A673 (cell line): Measurements from ENCODE around the gene TTC22. TPM values are rescaled to one million over a fixed set of nuclear protein-coding genes. Genes with fewer than 3 reads are reported as not detected.

Experiments used
- BruUV-seq: library from RNA; stranded (reverse); fragments of 400-500 nt; replicated peaks from 2 replicates; lab custom pipeline; 2021; lab: Mats Ljungman, UMichigan
- CTCF ChIA-PET: fragments of 300-600 bp; sonication (Branson Sonifier 250); formaldehyde crosslinking; loops from one replicate; lab custom pipeline; 2022; ENCODE audit warnings: antibody characterized with exemption; lab: Charles Lee
- POLR2A ChIA-PET: fragments of 300-600 bp; sonication (Branson Sonifier 250); formaldehyde crosslinking; loops from one replicate; lab custom pipeline; 2022; ENCODE audit warnings: antibody characterized with exemption; ENCODE audit not compliant: low non-redundant PET; lab: Charles Lee
- DNase-seq: peaks from one replicate; pipeline ENCODE4 v3.0.0-alpha.2; 2015; ENCODE audit warnings: low spot score
- H3K27ac ChIP-seq: fragments of 200-600 bp; sonication (generic); 2 replicates; pipeline ENCODE4 v1.5.1; 2016; ENCODE audit warnings: mixed run types, low read depth, mild to moderate bottlenecking, mixed read lengths, antibody characterized with exemption, low read length; ENCODE audit not compliant: poor library complexity, severe bottlenecking
- H3K27me3 ChIP-seq: fragments of 200-600 bp; sonication (generic); replicated peaks from 2 replicates; pipeline ENCODE4 v1.6.1; 2017; ENCODE audit warnings: mixed run types, low read depth, mild to moderate bottlenecking, mixed read lengths, antibody characterized with exemption, low read length; ENCODE audit not compliant: insufficient read depth, poor library complexity
- H3K36me3 ChIP-seq: fragments of 200-600 bp; sonication (generic); 2 replicates; pipeline ENCODE4 v1.6.1; 2016; ENCODE audit warnings: mixed run types, mild to moderate bottlenecking, mixed read lengths, antibody characterized with exemption, low read length; ENCODE audit not compliant: insufficient read depth, poor library complexity, severe bottlenecking
- H3K4me1 ChIP-seq: fragments of 200-600 bp; sonication (generic); 2 replicates; pipeline ENCODE4 v1.6.1; 2017; ENCODE audit warnings: mixed run types, mild to moderate bottlenecking, mixed read lengths, antibody characterized with exemption, low read length; ENCODE audit not compliant: insufficient read depth, poor library complexity, severe bottlenecking
- H3K4me3 ChIP-seq: fragments of 200-600 bp; sonication (generic); 2 replicates; pipeline ENCODE4 v1.5.1; 2016; ENCODE audit warnings: low read depth, mixed run types, mild to moderate bottlenecking, mixed read lengths, low read length; ENCODE audit not compliant: poor library complexity, severe bottlenecking
- H3K9me3 ChIP-seq: fragments of 200-600 bp; sonication (generic); 2 replicates; pipeline ENCODE4 v1.6.1; 2016; ENCODE audit warnings: mixed run types, low read depth, mild to moderate bottlenecking, mixed read lengths, antibody characterized with exemption, low read length; ENCODE audit not compliant: poor library complexity, severe bottlenecking
- CTCF ChIP-seq: fragments of 300-800, 200-600 bp; sonication (generic); conservative IDR thresholded peaks from 2 replicates; pipeline ENCODE4 v1.5.1; 2017; ENCODE audit warnings: low read depth, mild to moderate bottlenecking, antibody characterized with exemption, low read length, moderate library complexity, mixed read lengths
- EZH2 ChIP-seq: fragments of 200-600 bp; sonication (generic); IDR thresholded peaks from 2 replicates; pipeline ENCODE4 v1.6.1; 2017; ENCODE audit warnings: borderline replicate concordance, low read depth, mild to moderate bottlenecking, mixed read lengths, antibody characterized with exemption, low read length; ENCODE audit not compliant: poor library complexity, severe bottlenecking
- intact Hi-C: fragments of 100-400 bp; cut with micrococcal nuclease; formaldehyde crosslinking; loops from one replicate; pipeline ENCODE4 v1.10.0; 2022; ENCODE audit not compliant: unreplicated experiment
- total RNA-seq: library from RNA; stranded (reverse); gene quantifications from 2 replicates; pipeline ENCODE4 v1.2.3, GENCODE V29; 2021

TTC22 gene
- total RNA-seq, 1 experiment from 2014 or later, result not detected

GRCh38 chr1:54811066-54811465 lies 9.9 kb upstream of the TTC22 start:
- H3K36me3 ChIP-seq, result no peaks in the 10 kb centered on the region
- TF ChIP-seq CTCF (no peak), EZH2 (no peak)
- H3K27ac ChIP-seq, result no peak overlapping the region
- intact Hi-C loops, result no loop called here
- H3K9me3 ChIP-seq, result no peaks in the 10 kb centered on the region
- DNase-seq, result no peak
- ChIA-PET POLR2A (no interaction called here), CTCF (no interaction called here)
- H3K4me3 ChIP-seq, result no peak overlapping the region
- H3K4me1 ChIP-seq, result peaks cover 9% of the 10 kb centered on the region
- no peaks in the 10 kb centered on the region for H3K27me3 ChIP-seq
- BruUV-seq, result no TSS peak

- no peaks in the 10 kb centered on the region for H3K36me3 ChIP-seq
- TF ChIP-seq CTCF, result peak; percentile 85
- no peak for TF ChIP-seq EZH2
- H3K9me3 ChIP-seq, result no peaks in the 10 kb centered on the region
- POLR2A ChIA-PET, result no interaction called here
- H3K27ac ChIP-seq, result no peak overlapping the region
- H3K4me3 ChIP-seq, result no peak overlapping the region
- no peaks in the 10 kb centered on the region for H3K27me3 ChIP-seq
- peak; percentile 70 for DNase-seq
- H3K4me1 ChIP-seq, result peaks cover 9% of the 10 kb centered on the region
- intact Hi-C loops, result loop anchor here (1.0 kb wide), 1 partner anchor 138 kb away; no protein-coding TSS in a partner anchor
- no TSS peak for BruUV-seq
- CTCF ChIA-PET, result interaction anchor here (1.0 kb wide), 1 partner anchor 1538 kb away, joined by 3 read pairs; no protein-coding TSS in a partner anchor
These were observed 9.2 kb upstream of the TTC22 start for GRCh38 chr1:54810153-54810942.

GRCh38 chr1:54809496-54810074 lies 8.5 kb upstream of the TTC22 start:
- intact Hi-C loops, result loop anchor here (1.0 kb wide), 1 partner anchor 137 kb away; no protein-coding TSS in a partner anchor
- CTCF ChIA-PET, result interaction anchor here (1.0 kb wide), 1 partner anchor 1537 kb away, joined by 3 read pairs; no protein-coding TSS in a partner anchor
- Histone ChIP-seq H3K9me3 (no peaks in the 10 kb centered on the region), H3K27me3 (no peaks in the 10 kb centered on the region), H3K36me3 (no peaks in the 10 kb centered on the region), H3K4me3 (no peak overlapping the region), H3K27ac (no peak overlapping the region), H3K4me1 (peaks cover 9% of the 10 kb centered on the region)
- no peak for DNase-seq
- BruUV-seq, result no TSS peak
- TF ChIP-seq EZH2 (no peak), CTCF (no peak)
- POLR2A ChIA-PET, result no interaction called here
